ENCODE data around the gene PIGK.
"Not testable (repeated sequence)": the region's sequence is repeated elsewhere in the genome, so short reads cannot be mapped to it uniquely, and the experiment has no call there.

DNA sequence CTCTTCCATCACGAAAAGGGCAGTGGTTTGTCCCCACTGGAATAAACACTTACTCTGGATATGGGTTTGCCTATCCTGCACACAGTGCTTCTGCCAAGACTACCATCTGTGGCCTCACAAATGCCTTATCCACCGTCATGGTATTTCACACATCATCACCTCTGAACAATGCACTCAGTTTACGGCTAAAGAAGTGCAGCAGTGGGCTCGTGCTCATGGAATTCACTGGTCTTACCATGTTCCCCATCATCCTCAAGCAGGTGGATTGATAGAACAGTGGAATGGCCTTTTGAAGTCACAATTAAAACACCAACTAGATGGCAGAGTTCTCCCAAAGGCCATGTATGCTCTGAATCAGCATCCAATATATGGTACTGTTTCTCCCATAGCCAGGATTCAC lies 32.3 kb downstream of the PIGK start:
- TF ChIP-seq, protein P1, sequence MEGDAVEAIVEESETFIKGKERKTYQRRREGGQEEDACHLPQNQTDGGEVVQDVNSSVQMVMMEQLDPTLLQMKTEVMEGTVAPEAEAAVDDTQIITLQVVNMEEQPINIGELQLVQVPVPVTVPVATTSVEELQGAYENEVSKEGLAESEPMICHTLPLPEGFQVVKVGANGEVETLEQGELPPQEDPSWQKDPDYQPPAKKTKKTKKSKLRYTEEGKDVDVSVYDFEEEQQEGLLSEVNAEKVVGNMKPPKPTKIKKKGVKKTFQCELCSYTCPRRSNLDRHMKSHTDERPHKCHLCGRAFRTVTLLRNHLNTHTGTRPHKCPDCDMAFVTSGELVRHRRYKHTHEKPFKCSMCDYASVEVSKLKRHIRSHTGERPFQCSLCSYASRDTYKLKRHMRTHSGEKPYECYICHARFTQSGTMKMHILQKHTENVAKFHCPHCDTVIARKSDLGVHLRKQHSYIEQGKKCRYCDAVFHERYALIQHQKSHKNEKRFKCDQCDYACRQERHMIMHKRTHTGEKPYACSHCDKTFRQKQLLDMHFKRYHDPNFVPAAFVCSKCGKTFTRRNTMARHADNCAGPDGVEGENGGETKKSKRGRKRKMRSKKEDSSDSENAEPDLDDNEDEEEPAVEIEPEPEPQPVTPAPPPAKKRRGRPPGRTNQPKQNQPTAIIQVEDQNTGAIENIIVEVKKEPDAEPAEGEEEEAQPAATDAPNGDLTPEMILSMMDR (IDR thresholded peaks at IDR 0.05), result not testable (repeated sequence)
- not testable (repeated sequence) for TF ChIP-seq POLR2A (IDR thresholded peaks at IDR 0.05)
